Ishikawa (cell line): ENCODE measurements around the gene HDGF.
A peak's percentile ranks its signal among the peaks of the same experiment; 100 is the strongest.

Experiments
- CEBPB ChIP-seq: IDR thresholded peaks from 2 replicates; pipeline ENCODE4 v1.6.1; 2012
- CREB1 ChIP-seq: IDR thresholded peaks from 2 replicates; pipeline ENCODE4 v1.6.1; 2012; ENCODE audit warnings: low read depth
- EGR1 ChIP-seq: IDR thresholded peaks from 2 replicates; pipeline ENCODE4 v1.6.1; 2012
- EP300 ChIP-seq: IDR thresholded peaks from 2 replicates; pipeline ENCODE4 v1.6.1; 2012; ENCODE audit warnings: borderline replicate concordance
- FOXM1 ChIP-seq: IDR thresholded peaks from 2 replicates; pipeline ENCODE4 v1.6.1; 2012; ENCODE audit warnings: low read depth, borderline replicate concordance
- MAX ChIP-seq: IDR thresholded peaks from 2 replicates; pipeline ENCODE4 v1.6.1; 2012
- NFIC ChIP-seq: IDR thresholded peaks from 2 replicates; pipeline ENCODE4 v1.6.1; 2012
- RAD21 ChIP-seq: IDR thresholded peaks from 2 replicates; pipeline ENCODE4 v1.6.1; 2012; ENCODE audit warnings: low read depth
- TAF1 ChIP-seq: IDR thresholded peaks from 2 replicates; pipeline ENCODE4 v1.6.1; 2012; ENCODE audit warnings: low read depth, mild to moderate bottlenecking
- TCF12 ChIP-seq: IDR thresholded peaks from 2 replicates; pipeline ENCODE4 v1.6.1; 2012; ENCODE audit warnings: low read depth
- TEAD4 ChIP-seq: IDR thresholded peaks from 2 replicates; pipeline ENCODE4 v1.6.1; 2012
- USF1 ChIP-seq: IDR thresholded peaks from 2 replicates; pipeline ENCODE4 v1.6.1; 2012
- YY1 ChIP-seq: IDR thresholded peaks from 2 replicates; pipeline ENCODE4 v1.6.1; 2012; ENCODE audit warnings: low read depth
- ZBTB7A ChIP-seq: IDR thresholded peaks from 2 replicates; pipeline ENCODE4 v1.6.1; 2012; ENCODE audit warnings: low read depth
- TF ChIP-seq, protein P1 (sequence below): IDR thresholded peaks from 2 replicates; pipeline ENCODE4 v1.6.1; 2012; ENCODE audit warnings: low read depth, mild to moderate bottlenecking

The HDGF gene

GRCh38 chr1:156738916-156739315 lies 12.6 kb downstream of the HDGF start:
- TF ChIP-seq, protein P1, sequence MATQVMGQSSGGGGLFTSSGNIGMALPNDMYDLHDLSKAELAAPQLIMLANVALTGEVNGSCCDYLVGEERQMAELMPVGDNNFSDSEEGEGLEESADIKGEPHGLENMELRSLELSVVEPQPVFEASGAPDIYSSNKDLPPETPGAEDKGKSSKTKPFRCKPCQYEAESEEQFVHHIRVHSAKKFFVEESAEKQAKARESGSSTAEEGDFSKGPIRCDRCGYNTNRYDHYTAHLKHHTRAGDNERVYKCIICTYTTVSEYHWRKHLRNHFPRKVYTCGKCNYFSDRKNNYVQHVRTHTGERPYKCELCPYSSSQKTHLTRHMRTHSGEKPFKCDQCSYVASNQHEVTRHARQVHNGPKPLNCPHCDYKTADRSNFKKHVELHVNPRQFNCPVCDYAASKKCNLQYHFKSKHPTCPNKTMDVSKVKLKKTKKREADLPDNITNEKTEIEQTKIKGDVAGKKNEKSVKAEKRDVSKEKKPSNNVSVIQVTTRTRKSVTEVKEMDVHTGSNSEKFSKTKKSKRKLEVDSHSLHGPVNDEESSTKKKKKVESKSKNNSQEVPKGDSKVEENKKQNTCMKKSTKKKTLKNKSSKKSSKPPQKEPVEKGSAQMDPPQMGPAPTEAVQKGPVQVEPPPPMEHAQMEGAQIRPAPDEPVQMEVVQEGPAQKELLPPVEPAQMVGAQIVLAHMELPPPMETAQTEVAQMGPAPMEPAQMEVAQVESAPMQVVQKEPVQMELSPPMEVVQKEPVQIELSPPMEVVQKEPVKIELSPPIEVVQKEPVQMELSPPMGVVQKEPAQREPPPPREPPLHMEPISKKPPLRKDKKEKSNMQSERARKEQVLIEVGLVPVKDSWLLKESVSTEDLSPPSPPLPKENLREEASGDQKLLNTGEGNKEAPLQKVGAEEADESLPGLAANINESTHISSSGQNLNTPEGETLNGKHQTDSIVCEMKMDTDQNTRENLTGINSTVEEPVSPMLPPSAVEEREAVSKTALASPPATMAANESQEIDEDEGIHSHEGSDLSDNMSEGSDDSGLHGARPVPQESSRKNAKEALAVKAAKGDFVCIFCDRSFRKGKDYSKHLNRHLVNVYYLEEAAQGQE: no peak
- TF ChIP-seq NFIC: 0 out of 2 replicates have a peak, but pooled peaks have one; percentile 15

GRCh38 chr1:156738407-156738806 lies 13.1 kb downstream of the HDGF start:
- no peak for TF ChIP-seq TEAD4
- TF ChIP-seq MAX: no peak
- no peak for TF ChIP-seq EP300

GRCh38 chr1:156733989-156734584 lies 17.4 kb downstream of the HDGF start:
- no peak for TF ChIP-seq TCF12
- no peak for TF ChIP-seq TEAD4
- TF ChIP-seq EP300: no peak
- no peak for TF ChIP-seq FOXM1
- no peak for TF ChIP-seq CEBPB
- no peak for TF ChIP-seq EGR1
- no peak for TF ChIP-seq YY1
- no peak for TF ChIP-seq MAX
- TF ChIP-seq TAF1: no peak
- TF ChIP-seq CREB1: no peak
- no peak for TF ChIP-seq USF1
- TF ChIP-seq, protein P1: no peak
- TF ChIP-seq RAD21: no peak
- no peak for TF ChIP-seq NFIC

DNA sequence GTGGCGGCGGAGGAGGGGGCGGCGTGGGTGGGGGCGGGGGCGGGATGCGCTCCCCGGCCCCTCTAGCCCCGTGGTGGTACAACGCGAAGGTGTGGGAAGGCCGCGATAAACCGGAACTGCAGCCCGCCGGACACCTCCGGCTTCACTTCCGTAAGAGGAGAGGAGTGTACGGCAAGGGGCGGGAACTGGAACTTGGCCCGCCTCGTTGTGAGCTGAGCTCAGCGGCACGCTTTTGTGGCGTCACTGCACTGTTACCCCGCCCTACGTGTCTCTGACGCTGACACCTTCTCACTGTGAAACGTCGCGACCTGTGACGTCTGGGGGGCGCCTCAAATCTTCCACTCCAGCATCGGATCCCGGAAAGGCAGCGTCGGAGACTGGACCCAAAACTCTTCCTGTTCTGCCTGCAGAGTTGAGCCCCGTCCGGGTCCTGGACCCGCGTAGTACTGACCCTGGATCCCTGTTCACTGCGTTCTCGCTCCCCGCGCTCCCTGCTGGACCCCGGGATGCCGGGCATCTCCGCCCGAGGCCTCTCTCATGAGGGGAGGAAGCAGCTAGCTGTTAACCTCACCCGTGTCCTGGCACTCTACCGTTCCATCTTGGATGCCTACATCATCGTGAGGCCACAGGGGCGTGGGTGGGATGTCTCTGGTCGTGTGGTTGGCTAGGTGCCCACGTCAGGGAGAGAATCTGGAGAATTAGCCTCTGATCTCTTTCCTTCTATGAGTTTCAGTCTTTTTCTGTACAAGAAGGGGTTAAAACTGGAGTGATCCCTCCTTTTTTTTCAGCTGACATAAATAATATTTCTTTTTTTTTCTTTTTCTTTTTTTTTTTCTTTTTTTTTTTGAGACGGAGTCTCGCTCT lies 22.6 kb downstream of the HDGF start, which contains the start of gene ISG20L2:
TSS of gene ISG20L2 (minus strand) at position 168 of the 864 bp plus-strand sequence. CDS start 1,114 bp downstream, outside the sequence.
- peak; percentile 45; the same call in 1 of the 2 replicates for TF ChIP-seq NFIC
- TF ChIP-seq USF1: peak; percentile 64
- TF ChIP-seq TCF12: peak; percentile 14; the same call in 1 of the 2 replicates
- TF ChIP-seq FOXM1: no peak
- TF ChIP-seq CREB1: peak; percentile 99
- no peak for TF ChIP-seq ZBTB7A

- TF ChIP-seq RAD21 (no peak), EP300 (no peak), CREB1 (no peak), FOXM1 (no peak)
Observed at GRCh38 chr1:156727926-156728598, 23.4 kb downstream of the HDGF start, which contains the start of gene METTL25B. Gene METTL25B, plus strand, starts transcription at chr1:156728469. Its CDS starts 636 bp downstream, at chr1:156729105.

DNA sequence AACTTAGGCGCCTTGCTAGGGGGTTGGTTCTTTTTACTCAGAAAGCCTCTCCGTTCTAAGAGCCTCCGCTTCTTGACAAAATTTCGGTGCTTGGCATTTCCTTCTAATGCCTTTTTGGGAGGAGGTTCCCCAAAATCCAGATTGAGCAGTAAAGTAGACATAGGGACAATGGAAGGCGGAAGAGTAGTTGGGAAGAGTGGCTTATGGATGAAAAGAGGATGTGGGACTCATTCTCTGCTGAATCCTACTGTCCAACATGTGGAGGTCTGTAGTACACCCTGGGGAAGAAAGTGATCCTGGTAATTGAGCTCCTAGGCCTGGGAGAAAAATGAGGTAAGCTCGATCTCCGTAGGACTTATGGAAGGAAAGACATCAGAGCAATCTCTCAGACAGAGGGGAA lies 24.0 kb downstream of the HDGF start:
- TF ChIP-seq TAF1 (no peak), FOXM1 (no peak), EGR1 (no peak), RAD21 (no peak), USF1 (no peak), MAX (no peak), TCF12 (no peak), CREB1 (no peak)
- TF ChIP-seq, protein P1: no peak
